ENCODE results near the gene PCED1B.

GRCh38 chr12:47236109-47236714 lies 156.8 kb downstream of the PCED1B start:
- TF ChIP-seq CTCF (IDR thresholded peaks at IDR 0.05), result no peak
- no peak for TF ChIP-seq POLR2A (IDR thresholded peaks at IDR 0.05)
